Stimulated activated naive CD4-positive, alpha-beta T cell treated with Interleukin-2 at 50 U/mL for 16 hours (primary cell): ENCODE data around the gene C13orf42.
A peak's percentile ranks its signal among the peaks of the same experiment; 100 is the strongest.

Source experiments
- DNase-seq: peaks from one replicate; lab custom pipeline; 2025; lab: John Stamatoyannopoulos, UW

Gene C13orf42

GRCh38 chr13:51111174-51111573 lies at the start of gene C13orf42:
C13orf42 (minus strand) TSS chr13:51111274; CDS start chr13:51111209, 65 bp downstream.
- no peak for DNase-seq

- no peak for DNase-seq
Observed at GRCh38 chr13:51158880-51159518, 47.9 kb upstream of the C13orf42 start.

GRCh38 chr13:51158365-51158764 lies 47.3 kb upstream of the C13orf42 start:
- no peak for DNase-seq

GRCh38 chr13:51156648-51157047 lies 45.6 kb upstream of the C13orf42 start:
- DNase-seq = no peak

- DNase-seq = no peak
Observed at GRCh38 chr13:51155776-51156515, 44.9 kb upstream of the C13orf42 start.

- DNase-seq = no peak
Observed at GRCh38 chr13:51155161-51155560, 44.1 kb upstream of the C13orf42 start.

GRCh38 chr13:51154029-51154555 lies 43.0 kb upstream of the C13orf42 start:
- peak; percentile 5 for DNase-seq

GRCh38 chr13:51153527-51153926 lies 42.5 kb upstream of the C13orf42 start:
- DNase-seq = no peak

GRCh38 chr13:51152701-51153100 lies 41.6 kb upstream of the C13orf42 start:
- DNase-seq = no peak

- DNase-seq = no peak
Observed at GRCh38 chr13:51151463-51151862, 40.4 kb upstream of the C13orf42 start.

- no peak for DNase-seq
Observed at GRCh38 chr13:51148952-51149573, 38.0 kb upstream of the C13orf42 start.

GRCh38 chr13:51148223-51148951 lies 37.3 kb upstream of the C13orf42 start:
- no peak for DNase-seq

GRCh38 chr13:51147732-51148131 lies 36.7 kb upstream of the C13orf42 start:
- no peak for DNase-seq

GRCh38 chr13:51146667-51147066 lies 35.6 kb upstream of the C13orf42 start:
- no peak for DNase-seq

GRCh38 chr13:51137250-51137649 lies 26.2 kb upstream of the C13orf42 start:
- DNase-seq = no peak

GRCh38 chr13:51136276-51136980 lies 25.4 kb upstream of the C13orf42 start:
- DNase-seq = no peak

- no peak for DNase-seq
Observed at GRCh38 chr13:51134763-51135365, 23.8 kb upstream of the C13orf42 start.

- DNase-seq = no peak
Observed at GRCh38 chr13:51130348-51130747, 19.3 kb upstream of the C13orf42 start.

- DNase-seq = peak; percentile 7
Observed at GRCh38 chr13:51125495-51126226, 14.6 kb upstream of the C13orf42 start.

- peak; percentile 39 for DNase-seq
Observed at GRCh38 chr13:51122868-51123566, 11.9 kb upstream of the C13orf42 start.
